Calu3 (cell line): ENCODE results near the gene ASB13. TPM values are rescaled to one million over a fixed set of nuclear protein-coding genes. Genes with fewer than 3 reads are reported as not detected.

Experiments
- BruUV-seq: library from RNA; stranded (reverse); fragments of 400-500 nt; replicated peaks from 2 replicates; lab custom pipeline; 2021; lab: Mats Ljungman, UMichigan
- CTCF ChIA-PET: fragments of 300-600 bp; sonication (Branson Sonifier 250); formaldehyde crosslinking; loops from one replicate; lab custom pipeline; 2022; ENCODE audit warnings: antibody characterized with exemption; lab: Charles Lee
- DNase-seq: peaks from one replicate; pipeline ENCODE4 v3.0.0; 2022
- H3K27ac Mint-ChIP-seq: one replicate; pipeline ENCODE4 v1.8.0; 2022; ENCODE audit warnings: mixed read lengths; ENCODE audit not compliant: unreplicated experiment
- H3K27me3 Mint-ChIP-seq: one replicate; pipeline ENCODE4 v1.8.0; 2022; ENCODE audit warnings: mixed read lengths; ENCODE audit not compliant: unreplicated experiment
- H3K36me3 Mint-ChIP-seq: one replicate; pipeline ENCODE4 v1.8.0; 2022; ENCODE audit warnings: mild to moderate bottlenecking, moderate library complexity, mixed read lengths; ENCODE audit not compliant: insufficient read depth, unreplicated experiment
- H3K4me1 Mint-ChIP-seq: one replicate; pipeline ENCODE4 v1.8.0; 2022; ENCODE audit warnings: mild to moderate bottlenecking, low read depth, mixed read lengths; ENCODE audit not compliant: unreplicated experiment
- H3K4me3 Mint-ChIP-seq: one replicate; pipeline ENCODE4 v1.8.0; 2022; ENCODE audit warnings: mild to moderate bottlenecking, low read depth, moderate library complexity, mixed read lengths; ENCODE audit not compliant: unreplicated experiment
- H3K9me3 Mint-ChIP-seq: one replicate; pipeline ENCODE4 v1.8.0; 2022; ENCODE audit warnings: low read depth, mixed read lengths; ENCODE audit not compliant: unreplicated experiment
- CTCF ChIP-seq: fragments of 200-600 bp; IDR thresholded peaks from one replicate; pipeline ENCODE4 v1.8.0; 2022; ENCODE audit warnings: antibody characterized with exemption; ENCODE audit not compliant: unreplicated experiment
- intact Hi-C: fragments of 100-400 bp; cut with micrococcal nuclease; formaldehyde crosslinking; loops from one replicate; pipeline ENCODE4 v1.10.0; 2022; ENCODE audit not compliant: unreplicated experiment
- total RNA-seq: library from RNA; stranded (reverse); gene quantifications from 2 replicates; pipeline ENCODE4 v1.2.3, GENCODE V29; 2022

ASB13 gene
- total RNA-seq, 1 experiment from 2014 or later = 21.6 TPM

- no peaks in the 10 kb centered on the region for H3K36me3 Mint-ChIP-seq
- BruUV-seq = no TSS peak
- H3K4me1 Mint-ChIP-seq = peaks cover 28% of the 10 kb centered on the region
- H3K4me3 Mint-ChIP-seq = no peak overlapping the region
- no peak for TF ChIP-seq CTCF
- CTCF ChIA-PET = interaction anchor here (0.6 kb wide), 1 partner anchor 20 kb away, joined by 4 read pairs; no protein-coding TSS in a partner anchor
- no peak for DNase-seq
- no peaks in the 10 kb centered on the region for H3K27me3 Mint-ChIP-seq
- intact Hi-C loops = loop anchor here (2.0 kb wide), 1 partner anchor 16 kb away; no protein-coding TSS in a partner anchor
- H3K9me3 Mint-ChIP-seq = peaks cover 2% of the 10 kb centered on the region
- H3K27ac Mint-ChIP-seq = no peak overlapping the region
Measured at GRCh38 chr10:5708356-5708755, 42.0 kb upstream of the ASB13 start.

GRCh38 chr10:5698062-5698461, 31.7 kb upstream of the ASB13 start:
- intact Hi-C loops = no loop called here
- H3K27me3 Mint-ChIP-seq = no peaks in the 10 kb centered on the region
- BruUV-seq = no TSS peak
- no peak for DNase-seq
- H3K27ac Mint-ChIP-seq = no peak overlapping the region
- no peaks in the 10 kb centered on the region for H3K9me3 Mint-ChIP-seq
- CTCF ChIA-PET = no interaction called here
- peaks cover 13% of the 10 kb centered on the region for H3K4me1 Mint-ChIP-seq
- H3K36me3 Mint-ChIP-seq = peaks cover 1% of the 10 kb centered on the region
- H3K4me3 Mint-ChIP-seq = no peak overlapping the region
- TF ChIP-seq CTCF = no peak

- intact Hi-C loops = no loop called here
- Mint-ChIP-seq H3K36me3 (peaks cover 8% of the 10 kb centered on the region), H3K4me1 (peaks cover 19% of the 10 kb centered on the region), H3K27ac (no peak overlapping the region), H3K27me3 (no peaks in the 10 kb centered on the region), H3K4me3 (no peak overlapping the region), H3K9me3 (no peaks in the 10 kb centered on the region)
- BruUV-seq = no TSS peak
- no peak for TF ChIP-seq CTCF
- DNase-seq = no peak
- CTCF ChIA-PET = no interaction called here
Measured at GRCh38 chr10:5697342-5697741, 30.9 kb upstream of the ASB13 start.

- peaks cover 19% of the 10 kb centered on the region for H3K4me1 Mint-ChIP-seq
- BruUV-seq = no TSS peak
- H3K4me3 Mint-ChIP-seq = no peak overlapping the region
- intact Hi-C loops = no loop called here
- DNase-seq = no peak
- H3K27ac Mint-ChIP-seq = no peak overlapping the region
- H3K36me3 Mint-ChIP-seq = peaks cover 11% of the 10 kb centered on the region
- no peaks in the 10 kb centered on the region for H3K9me3 Mint-ChIP-seq
- CTCF ChIA-PET = no interaction called here
- H3K27me3 Mint-ChIP-seq = no peaks in the 10 kb centered on the region
- TF ChIP-seq CTCF = no peak
Measured at GRCh38 chr10:5694573-5694972, 28.2 kb upstream of the ASB13 start.
